Renal pelvis (tissue), 3 donors: ENCODE measurements around the gene GABARAP. TPM values are rescaled to one million over a fixed set of nuclear protein-coding genes. Genes with fewer than 3 reads are reported as not detected.

Source experiments
- polyA plus RNA-seq, 3 donors: library from polyadenylated mRNA; unstranded; fragments of 120-200 nt; gene quantifications; one replicate each; pipeline ENCODE4 v1.2.1, GENCODE V29; 2013; ENCODE audit not compliant: insufficient read length in 3 of 3

Gene GABARAP
- polyA plus RNA-seq, 3 donors: 456 to 505 (median 482) TPM

Other genes starting within 250 kb of the GABARAP start
- gene ALOX12, start 246.4 kb downstream of the GABARAP start, polyA plus RNA-seq: 1 to 10 TPM; 1.6 to 3.7 (median 2.8) TPM
- 100 to 1,000 TPM; 181 to 197 (median 187) TPM for gene RNASEK, start 229.8 kb downstream of the GABARAP start, polyA plus RNA-seq
- 10 to 100 TPM; 24.7 to 30.0 (median 25.5) TPM for gene BCL6B, start 219.4 kb downstream of the GABARAP start, polyA plus RNA-seq
- 1 to 10 TPM; 4.5 to 5.1 (median 4.8) TPM for gene SLC16A13, start 206.4 kb downstream of the GABARAP start, polyA plus RNA-seq
- under 1 TPM; 0.51 to 0.75 (median 0.67) TPM for gene SLC16A11, start 198.4 kb downstream of the GABARAP start, polyA plus RNA-seq
- gene CLEC10A, start 162.2 kb downstream of the GABARAP start, polyA plus RNA-seq: 1 to 10 TPM in 2 of 3 donors, under 1 TPM in 1; 0.86 to 1.3 (median 1.1) TPM
- gene ASGR2, start 127.6 kb downstream of the GABARAP start, polyA plus RNA-seq: 1 to 10 TPM in 2 of 3 donors, under 1 TPM in 1; 0.92 to 2.5 (median 1.3) TPM
- gene ASGR1, start 63.1 kb downstream of the GABARAP start, polyA plus RNA-seq: 10 to 100 TPM in 1 of 3 donors, 1 to 10 TPM in 2; 8.1 to 10.6 (median 8.6) TPM
- gene DLG4, start 22.6 kb downstream of the GABARAP start, polyA plus RNA-seq: 10 to 100 TPM; 32.1 to 39.7 (median 35.3) TPM
- 100 to 1,000 TPM; 488 to 565 (median 530) TPM for gene ACADVL, start 22.5 kb downstream of the GABARAP start, polyA plus RNA-seq
- gene DVL2, start 7.9 kb downstream of the GABARAP start, polyA plus RNA-seq: 10 to 100 TPM; 62.4 to 66.1 (median 64.6) TPM
- gene PHF23, start 3.0 kb downstream of the GABARAP start, polyA plus RNA-seq: 10 to 100 TPM; 59.0 to 72.3 (median 64.3) TPM
- gene CTDNEP1, start 9.3 kb upstream of the GABARAP start, polyA plus RNA-seq: 100 to 1,000 TPM; 145 to 149 (median 146) TPM
- gene ELP5, start 9.8 kb upstream of the GABARAP start, polyA plus RNA-seq: 10 to 100 TPM; 53.8 to 63.4 (median 57.1) TPM
- gene CLDN7, start 20.0 kb upstream of the GABARAP start, polyA plus RNA-seq: 10 to 100 TPM; 45.0 to 67.5 (median 58.4) TPM
- gene SLC2A4, start 39.3 kb upstream of the GABARAP start, polyA plus RNA-seq: 1 to 10 TPM; 1.8 to 3.7 (median 2.5) TPM
- 1 to 10 TPM; 4.0 to 4.7 (median 4.2) TPM for gene YBX2, start 52.2 kb upstream of the GABARAP start, polyA plus RNA-seq
- 100 to 1,000 TPM; 289 to 360 (median 348) TPM for gene EIF5A, start 65.2 kb upstream of the GABARAP start, polyA plus RNA-seq
- gene GPS2, start 72.9 kb upstream of the GABARAP start, polyA plus RNA-seq: 100 to 1,000 TPM in 1 of 3 donors, 10 to 100 TPM in 2; 96.6 to 102 (median 97.8) TPM
- 10 to 100 TPM; 32.4 to 37.7 (median 35.8) TPM for gene NEURL4, start 86.9 kb upstream of the GABARAP start, polyA plus RNA-seq
- gene ACAP1, start 94.1 kb upstream of the GABARAP start, polyA plus RNA-seq: 10 to 100 TPM in 1 of 3 donors, 1 to 10 TPM in 2; 7.0 to 10.2 (median 9.8) TPM
- 10 to 100 TPM; 11.8 to 14.5 (median 13.1) TPM for gene KCTD11, start 109.7 kb upstream of the GABARAP start, polyA plus RNA-seq
- gene TMEM95, start 112.7 kb upstream of the GABARAP start, polyA plus RNA-seq: not detected
- 1 to 10 TPM; 5.7 to 7.9 (median 6.1) TPM for gene TNK1, start 138.6 kb upstream of the GABARAP start, polyA plus RNA-seq
- 10 to 100 TPM; 37.4 to 45.5 (median 41.1) TPM for gene PLSCR3, start 152.1 kb upstream of the GABARAP start, polyA plus RNA-seq
- gene TMEM256, start 161.6 kb upstream of the GABARAP start, polyA plus RNA-seq: 100 to 1,000 TPM in 1 of 3 donors, 10 to 100 TPM in 2; 83.2 to 104 (median 93.7) TPM
- 10 to 100 TPM; 27.6 to 31.3 (median 29.4) TPM for gene NLGN2, start 165.4 kb upstream of the GABARAP start, polyA plus RNA-seq
- gene SPEM1, start 177.9 kb upstream of the GABARAP start, polyA plus RNA-seq: not detected
- not detected for gene SPEM2, start 183.2 kb upstream of the GABARAP start, polyA plus RNA-seq
- gene SPEM3, start 186.4 kb upstream of the GABARAP start, polyA plus RNA-seq: not detected
- gene TMEM102, start 193.0 kb upstream of the GABARAP start, polyA plus RNA-seq: 1 to 10 TPM; 4.4 to 5.5 (median 5.1) TPM
- 1 to 10 TPM; 5.9 to 6.7 (median 6.0) TPM for gene FGF11, start 197.1 kb upstream of the GABARAP start, polyA plus RNA-seq
- 10 to 100 TPM in 2 of 3 donors, 1 to 10 TPM in 1; 9.0 to 12.1 (median 10.7) TPM for gene CHRNB1, start 202.6 kb upstream of the GABARAP start, polyA plus RNA-seq
- gene ZBTB4, start 237.2 kb upstream of the GABARAP start, polyA plus RNA-seq: 10 to 100 TPM; 40.8 to 49.5 (median 47.1) TPM
- gene SLC35G6, start 239.0 kb upstream of the GABARAP start, polyA plus RNA-seq: under 1 TPM; 0.20 to 0.67 (median 0.52) TPM
- gene POLR2A, start 241.9 kb upstream of the GABARAP start, polyA plus RNA-seq: 100 to 1,000 TPM; 142 to 149 (median 143) TPM